B cell (primary cell): ENCODE measurements around the gene STAT2. TPM values are rescaled to one million over a fixed set of nuclear protein-coding genes. Genes with fewer than 3 reads are reported as not detected.

ENCODE experiments used
- ATAC-seq: fragments of 200-7000 bp; cut with Tn5 transposase; one replicate; pipeline ENCODE4 v1.10.0; 2021; ENCODE audit warnings: low read depth, mild to moderate bottlenecking, moderate number of reproducible peaks, moderate library complexity
- CTCF ChIA-PET: fragments of 350-600 bp; sonication (Branson Sonifier 250); formaldehyde crosslinking; loops from one replicate; lab custom pipeline; 2021; ENCODE audit warnings: antibody characterized with exemption, inconsistent platforms; lab: Charles Lee
- POLR2A ChIA-PET: fragments of 350-600 bp; sonication (Branson Sonifier 250); formaldehyde crosslinking; loops from one replicate; lab custom pipeline; 2021; ENCODE audit warnings: antibody characterized with exemption; lab: Charles Lee
- DNase-seq: peaks from one replicate; pipeline ENCODE4 v3.0.0; 2013
- H2AFZ ChIP-seq: 2 replicates; pipeline ENCODE4 v1.6.1; 2012; ENCODE audit warnings: mild to moderate bottlenecking, low read depth, low read length; ENCODE audit not compliant: insufficient read depth, poor library complexity, severe bottlenecking
- H3K27ac ChIP-seq, 2 donors: 1 replicate in 1 of 2; 2 replicates in 1 of 2; pipeline ENCODE4 v1.5.1; 2012 to 2013; ENCODE audit warnings: low read length in 2 of 2, mild to moderate bottlenecking in 2 of 2, moderate library complexity in 1 of 2
- H3K27me3 ChIP-seq, 4 experiments: fragments of 200-600 bp in 1 of 4; sonication (generic) in 1 of 4; replicated peaks in 1 of 4; 1 replicate in 2 of 4; 2 replicates in 2 of 4; pipeline versions ENCODE4 v1.6.1 to v1.7.0; 2013 to 2016; ENCODE audit warnings: low read length in 3 of 4, mild to moderate bottlenecking in 2 of 4, mixed read lengths in 1 of 4, moderate library complexity in 1 of 4; ENCODE audit not compliant: insufficient read depth in 4 of 4, control insufficient read depth in 3 of 4; ENCODE audit errors: control extremely low read depth in 1 of 4
- H3K36me3 ChIP-seq, 2 experiments: replicated peaks in 1 of 2; 1 replicate in 1 of 2; 2 replicates in 1 of 2; pipeline versions ENCODE4 v1.6.1 to v1.7.1; 2013; ENCODE audit warnings: low read length in 1 of 2; ENCODE audit not compliant: insufficient read depth in 2 of 2, control insufficient read depth in 1 of 2; ENCODE audit errors: control extremely low read depth in 1 of 2, extremely low read depth in 1 of 2
- H3K4me1 ChIP-seq, 2 donors: fragments of 200-600 bp in 1 of 2; sonication (generic) in 1 of 2; 1 replicate in 1 of 2; 2 replicates in 1 of 2; pipeline versions ENCODE4 v1.5.1 to v1.6.1; 2013 to 2017; ENCODE audit warnings: low read length in 2 of 2; ENCODE audit not compliant: control insufficient read depth in 2 of 2, insufficient read depth in 2 of 2
- H3K4me2 ChIP-seq: replicated peaks from 2 replicates; pipeline ENCODE3; 2012; ENCODE audit warnings: mild to moderate bottlenecking, low read depth, low read length; ENCODE audit not compliant: poor library complexity, severe bottlenecking
- H3K4me3 ChIP-seq, 5 experiments: fragments of 200-600 bp in 1 of 5; sonication (generic) in 1 of 5; 1 replicate in 3 of 5; 2 replicates in 2 of 5; pipeline versions ENCODE4 v1.5.1 to v1.7.0; 2011 to 2016; ENCODE audit warnings: low read length in 4 of 5, mild to moderate bottlenecking in 4 of 5, low read depth in 2 of 5, control low read depth in 1 of 5, moderate library complexity in 1 of 5; ENCODE audit not compliant: insufficient read depth in 1 of 5; ENCODE audit errors: control extremely low read depth in 1 of 5, extremely low read depth in 1 of 5
- H3K79me2 ChIP-seq: fragments of 200-600 bp; sonication (generic); one replicate; pipeline ENCODE4 v1.6.0; 2016; ENCODE audit warnings: low read length; ENCODE audit not compliant: control insufficient read depth, insufficient read depth
- H3K9ac ChIP-seq: fragments of 200-600 bp; sonication (generic); 2 replicates; pipeline ENCODE4 v1.6.1; 2017; ENCODE audit warnings: mild to moderate bottlenecking, low read length, moderate library complexity
- H3K9me3 ChIP-seq, 3 donors: one replicate each; pipeline versions ENCODE4 v1.6.1 to v1.7.1; 2013; ENCODE audit warnings: low read length in 2 of 3; ENCODE audit not compliant: control insufficient read depth in 2 of 3, insufficient read depth in 1 of 3; ENCODE audit errors: control extremely low read depth in 1 of 3
- H4K20me1 ChIP-seq: 2 replicates; pipeline ENCODE4 v1.6.0; 2012; ENCODE audit warnings: mild to moderate bottlenecking, low read length; ENCODE audit not compliant: insufficient read depth, control insufficient read depth, poor library complexity, severe bottlenecking
- H3K27ac Mint-ChIP-seq: one replicate; pipeline ENCODE4 v1.8.0; 2021; ENCODE audit warnings: mixed read lengths
- H3K27me3 Mint-ChIP-seq: one replicate; pipeline ENCODE4 v1.8.0; 2021; ENCODE audit warnings: mixed read lengths
- H3K4me1 Mint-ChIP-seq: one replicate; pipeline ENCODE4 v1.8.0; 2021; ENCODE audit warnings: mixed read lengths
- H3K4me3 Mint-ChIP-seq: one replicate; pipeline ENCODE4 v1.8.0; 2021; ENCODE audit warnings: mixed read lengths
- H3K9me3 Mint-ChIP-seq: one replicate; pipeline ENCODE4 v1.8.0; 2022; ENCODE audit warnings: mixed read lengths; ENCODE audit not compliant: insufficient read depth
- CTCF ChIP-seq: fragments of 200-600 bp; IDR thresholded peaks from one replicate; pipeline ENCODE4 v1.8.0; 2022; ENCODE audit warnings: antibody characterized with exemption, mild to moderate bottlenecking
- EZH2 ChIP-seq: IDR thresholded peaks from 2 replicates; pipeline ENCODE4 v1.6.1; 2012; ENCODE audit warnings: borderline replicate concordance, low read depth, mild to moderate bottlenecking, moderate library complexity, low read length; ENCODE audit not compliant: insufficient read depth, poor library complexity, severe bottlenecking
- WGBS: methylation state at CpG from one replicate; pipeline ENCODE4 v1.1.5; 2013; ENCODE audit warnings: missing lambda C conversion rate; ENCODE audit not compliant: insufficient coverage; 5-methylcytosine and 5-hydroxymethylcytosine counted together
- intact Hi-C: fragments of 100-400 bp; cut with micrococcal nuclease; formaldehyde crosslinking; loops from one replicate; pipeline ENCODE4 v1.10.0; 2022
- polyA plus RNA-seq: library from polyadenylated mRNA; depleted of rRNA; stranded (reverse); fragments of >200 nt; gene quantifications from 2 replicates; pipeline ENCODE4 v1.2.3, GENCODE V29; 2012
- total RNA-seq, 2 donors: library from RNA; stranded (reverse); fragments of 120-200 nt in 1 of 2; gene quantifications; 1 replicate in 1 of 2; 2 replicates in 1 of 2; pipeline versions ENCODE4 v1.2.3 to v1.2.4, GENCODE V29; 2013 to 2022

STAT2 gene
- total and polyA plus RNA-seq, 2 donors (not counting 1 experiment from before 2014, with no cell fraction given) = 261 to 298 TPM

GRCh38 chr12:56373515-56373914 is 13.6 kb upstream of the STAT2 start:
- peaks cover 0 to 9% (median 7%) of the 10 kb centered on the region in 3 donors for H3K9me3 ChIP-seq
- intact Hi-C loops = no loop called here
- H3K9me3 Mint-ChIP-seq = no peaks in the 10 kb centered on the region
- TF ChIP-seq CTCF (no peak), EZH2 (no peak)
- H3K79me2 ChIP-seq = no peaks in the 10 kb centered on the region
- ChIA-PET CTCF (interaction anchor here (0.7 to 1.3 kb wide), 4 partner anchors 10 to 440 kb away, joined by 3 read pairs; partner anchors contain the start of gene RAB5B), POLR2A (interaction anchor here (0.6 kb wide), 1 partner anchor 35 kb away, joined by 5 read pairs; the partner anchor contains the start of gene IL23A)
- H4K20me1 ChIP-seq = no peaks in the 10 kb centered on the region
- peak overlapping the region; percentile 19 for H2AFZ ChIP-seq
- H3K4me3 Mint-ChIP-seq = peak overlapping the region; percentile 29
- DNase-seq = no peak
- H3K36me3 ChIP-seq = no peaks in the 10 kb centered on the region
- WGBS = no CpG with 5 or more reads among the region's 1 CpG
- peak overlapping the region; percentile 81 for H3K27ac Mint-ChIP-seq
- ATAC-seq = no peak
- H3K27ac ChIP-seq = peak overlapping the region; percentile 75 to 80
- H3K9ac ChIP-seq = no peak overlapping the region
- H3K4me1 Mint-ChIP-seq = peaks cover 47% of the 10 kb centered on the region
- H3K4me2 ChIP-seq = peak overlapping the region; percentile 72
- no peaks in the 10 kb centered on the region for H3K27me3 Mint-ChIP-seq
- no peaks in the 10 kb centered on the region for H3K27me3 ChIP-seq
- H3K4me1 ChIP-seq = peaks cover 49 to 53% of the 10 kb centered on the region in 2 donors
- no peak overlapping the region for H3K4me3 ChIP-seq

- H3K4me3 Mint-ChIP-seq = no peak overlapping the region
- H3K9ac ChIP-seq = no peak overlapping the region
- H2AFZ ChIP-seq = no peak overlapping the region
- H3K27me3 Mint-ChIP-seq = no peaks in the 10 kb centered on the region
- H3K4me1 Mint-ChIP-seq = peaks cover 2% of the 10 kb centered on the region
- TF ChIP-seq CTCF (no peak), EZH2 (no peak)
- no peaks in the 10 kb centered on the region for H4K20me1 ChIP-seq
- H3K79me2 ChIP-seq = peaks cover 4% of the 10 kb centered on the region
- H3K4me1 ChIP-seq = no peaks in the 10 kb centered on the region
- H3K4me3 ChIP-seq = no peak overlapping the region
- DNase-seq (no peak), ATAC-seq (no peak)
- no peaks in the 10 kb centered on the region for H3K9me3 ChIP-seq
- intact Hi-C loops = loop anchor here (10.0 kb wide), 1 partner anchor 268 kb away; the partner anchor contains the start of gene BAZ2A
- H3K27me3 ChIP-seq = no peaks in the 10 kb centered on the region
- no CpG with 5 or more reads among the region's 3 CpGs for whole genome bisulfite sequencing
- no peak overlapping the region for H3K4me2 ChIP-seq
- CTCF ChIA-PET = interaction anchor here (1.8 kb wide), 1 partner anchor 9 kb away, joined by 7 read pairs; no protein-coding TSS in a partner anchor
- no peak overlapping the region for H3K27ac Mint-ChIP-seq
- H3K27ac ChIP-seq = no peak overlapping the region
- no peaks in the 10 kb centered on the region for H3K36me3 ChIP-seq
- POLR2A ChIA-PET = interaction anchor here (0.7 kb wide), 1 partner anchor 15 kb away, joined by 10 read pairs; no protein-coding TSS in a partner anchor
- H3K9me3 Mint-ChIP-seq = no peaks in the 10 kb centered on the region
These were observed 7.0 kb upstream of the STAT2 start for GRCh38 chr12:56366948-56367347.
